GM12801 (cell line): ENCODE measurements around the gene PGAP2.

ENCODE experiments used
- TF ChIP-seq, protein P1 (sequence below): IDR thresholded peaks from one replicate; pipeline ENCODE4 v1.5.1; 2011; ENCODE audit warnings: control low read depth; ENCODE audit not compliant: insufficient read length; ENCODE audit errors: extremely low read depth

The PGAP2 gene

DNA sequence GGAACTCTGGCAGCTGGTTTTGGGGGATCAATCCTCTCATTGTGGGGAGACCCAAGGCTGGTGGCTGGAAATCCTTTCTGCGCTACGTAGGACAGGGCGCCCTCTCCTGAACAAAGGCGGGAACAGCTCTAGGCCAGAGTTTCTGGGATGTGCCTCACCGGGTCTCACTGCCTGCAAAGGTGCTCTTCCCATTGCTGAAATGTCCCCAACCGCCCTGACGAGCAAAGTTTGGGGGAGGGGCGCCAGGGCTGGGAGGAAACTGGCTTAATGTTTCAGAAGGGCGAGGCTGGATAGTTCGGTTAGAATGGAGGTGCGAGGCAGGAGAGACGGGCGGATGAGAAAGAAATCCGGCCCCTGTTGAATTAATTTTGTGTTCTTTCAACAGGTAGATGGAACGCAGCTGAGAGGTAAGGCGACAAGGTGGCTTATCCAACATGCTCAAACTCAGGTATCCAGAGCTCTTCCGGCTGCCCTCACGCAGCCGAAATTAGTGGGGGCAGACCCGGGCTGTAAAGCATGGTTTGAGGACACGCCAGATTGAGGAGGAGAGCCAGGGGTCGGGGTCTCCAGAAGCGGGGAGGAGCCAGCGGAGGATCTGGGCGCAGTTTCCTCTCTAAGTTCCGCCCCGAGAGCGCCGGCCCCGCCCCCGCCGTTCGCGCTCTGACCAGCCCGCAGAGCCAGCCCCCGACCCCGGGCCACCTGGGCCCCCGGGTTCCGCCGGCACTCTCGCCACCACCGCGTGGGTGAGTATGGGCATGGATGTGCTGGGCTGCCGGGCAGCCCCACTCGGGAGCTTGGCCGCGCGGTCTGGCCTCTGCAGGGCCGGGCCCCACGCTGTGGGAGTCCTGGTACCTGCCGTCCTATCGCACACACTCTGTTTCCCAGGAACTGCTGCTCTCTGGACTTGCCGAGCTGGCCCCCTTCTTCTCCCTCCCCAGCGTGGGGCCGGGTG lies at the start of gene PGAP2:
Gene PGAP2 (plus strand): TSS at position 652 of the 952 bp plus-strand sequence. CDS start 2,700 bp downstream, outside the sequence.
- TF ChIP-seq, protein P1, sequence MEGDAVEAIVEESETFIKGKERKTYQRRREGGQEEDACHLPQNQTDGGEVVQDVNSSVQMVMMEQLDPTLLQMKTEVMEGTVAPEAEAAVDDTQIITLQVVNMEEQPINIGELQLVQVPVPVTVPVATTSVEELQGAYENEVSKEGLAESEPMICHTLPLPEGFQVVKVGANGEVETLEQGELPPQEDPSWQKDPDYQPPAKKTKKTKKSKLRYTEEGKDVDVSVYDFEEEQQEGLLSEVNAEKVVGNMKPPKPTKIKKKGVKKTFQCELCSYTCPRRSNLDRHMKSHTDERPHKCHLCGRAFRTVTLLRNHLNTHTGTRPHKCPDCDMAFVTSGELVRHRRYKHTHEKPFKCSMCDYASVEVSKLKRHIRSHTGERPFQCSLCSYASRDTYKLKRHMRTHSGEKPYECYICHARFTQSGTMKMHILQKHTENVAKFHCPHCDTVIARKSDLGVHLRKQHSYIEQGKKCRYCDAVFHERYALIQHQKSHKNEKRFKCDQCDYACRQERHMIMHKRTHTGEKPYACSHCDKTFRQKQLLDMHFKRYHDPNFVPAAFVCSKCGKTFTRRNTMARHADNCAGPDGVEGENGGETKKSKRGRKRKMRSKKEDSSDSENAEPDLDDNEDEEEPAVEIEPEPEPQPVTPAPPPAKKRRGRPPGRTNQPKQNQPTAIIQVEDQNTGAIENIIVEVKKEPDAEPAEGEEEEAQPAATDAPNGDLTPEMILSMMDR: no peak

DNA sequence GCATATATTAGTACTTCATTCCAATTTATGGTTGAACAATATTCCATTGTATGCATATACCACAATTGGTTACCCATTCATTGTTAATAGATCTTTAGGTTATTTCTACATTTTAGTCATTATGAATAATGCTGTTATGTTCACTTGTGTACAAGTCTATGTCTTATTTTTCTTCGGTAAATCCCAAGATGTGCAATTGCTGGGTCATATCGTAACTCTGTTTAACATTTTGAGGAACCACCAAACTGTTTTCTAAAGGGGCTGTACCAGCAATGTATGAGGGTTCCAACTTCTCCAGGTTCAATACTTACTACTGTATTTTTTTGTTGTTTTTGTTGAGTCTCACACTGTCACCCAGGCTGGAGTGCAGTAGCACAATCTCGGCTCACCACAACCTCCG lies 44.1 kb upstream of the PGAP2 start:
- TF ChIP-seq, protein P1: no peak

DNA sequence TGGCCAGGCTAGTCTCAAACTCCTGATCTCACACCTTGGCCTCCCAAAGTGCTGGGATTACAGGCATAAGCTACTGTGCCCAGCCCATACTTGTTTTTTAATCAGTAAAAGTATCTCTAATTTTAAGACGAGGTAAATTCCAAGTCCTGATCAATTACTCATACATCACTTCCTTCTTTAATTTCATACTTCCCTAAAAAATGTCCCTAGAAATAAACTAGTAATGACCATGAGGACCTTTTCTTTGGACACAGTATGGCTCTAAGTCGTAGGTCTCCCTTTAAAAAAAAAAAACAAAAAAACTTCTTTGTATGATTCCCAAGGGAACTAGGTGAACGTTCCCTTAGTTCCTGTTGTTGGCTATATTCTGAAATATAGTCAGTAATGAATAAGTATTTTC lies 40.8 kb upstream of the PGAP2 start:
- TF ChIP-seq, protein P1: no peak

DNA sequence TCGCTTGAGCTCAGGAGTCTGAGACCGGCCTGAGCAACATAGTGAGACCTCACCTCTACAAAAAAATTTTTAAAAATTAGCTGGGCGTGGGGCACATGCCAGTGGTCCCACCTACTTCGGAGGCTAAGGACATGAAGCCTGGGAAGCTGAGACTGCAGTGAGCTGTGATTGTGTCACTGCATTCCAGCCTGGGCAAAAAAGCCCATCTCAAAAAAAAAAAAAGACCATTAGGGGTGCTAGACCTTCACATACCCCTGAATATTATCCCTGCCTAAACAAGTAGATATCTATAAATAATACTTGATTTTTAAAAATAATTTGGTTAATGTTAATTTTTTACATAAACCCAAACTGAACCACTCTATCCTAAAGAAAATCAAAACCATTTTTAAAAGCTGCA lies 35.2 kb upstream of the PGAP2 start:
- TF ChIP-seq, protein P1: no peak

DNA sequence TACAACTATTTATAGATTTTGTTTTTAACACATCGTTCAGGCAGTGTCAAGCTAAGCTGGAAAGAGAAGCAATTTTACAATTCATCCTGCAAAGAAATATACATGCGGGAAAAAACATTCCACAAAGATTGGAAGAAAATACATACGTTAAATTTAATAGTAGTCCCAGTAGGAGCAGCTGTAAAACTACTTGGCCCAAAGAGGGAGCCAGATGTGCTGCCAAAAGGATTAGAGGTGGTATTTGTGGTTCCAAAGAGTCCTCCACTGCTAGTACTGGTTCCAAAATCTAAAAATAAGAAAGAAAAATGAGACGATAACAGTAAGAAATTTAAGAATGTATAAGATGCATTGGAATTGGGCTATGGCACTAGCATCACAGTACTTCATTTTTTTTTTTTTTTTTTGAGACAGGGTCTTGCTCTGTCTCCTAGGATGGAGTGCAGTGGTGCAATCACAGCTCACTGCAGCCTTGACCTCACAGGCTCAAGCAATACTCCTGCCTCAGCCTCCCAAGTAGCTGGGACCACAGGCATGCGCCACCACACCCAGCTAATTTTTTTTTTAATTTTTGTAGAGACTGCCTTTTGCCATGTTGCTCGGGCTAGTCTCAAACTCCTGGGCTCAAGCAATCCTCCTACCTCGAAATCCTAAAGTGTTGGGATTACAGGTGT lies 32.5 kb upstream of the PGAP2 start:
- TF ChIP-seq, protein P1: no peak

DNA sequence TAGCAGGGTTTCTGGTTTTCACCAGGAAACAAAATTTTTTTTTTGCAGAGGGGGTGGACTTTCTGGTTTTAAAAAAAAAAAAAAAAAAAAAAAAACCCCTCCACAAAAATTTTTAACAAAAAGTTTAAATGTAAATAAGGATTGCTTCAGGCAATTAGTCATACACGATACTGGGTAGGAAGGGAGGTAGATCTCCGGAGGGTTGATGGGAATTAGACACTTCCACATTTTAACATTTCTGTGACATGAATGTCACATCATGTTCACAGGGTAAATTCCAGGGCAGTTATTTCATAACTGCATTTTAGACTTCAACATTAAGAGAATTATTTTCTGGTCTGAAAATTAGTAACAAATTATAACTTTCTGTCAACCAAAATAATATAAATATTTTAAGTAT lies 26.9 kb upstream of the PGAP2 start:
- TF ChIP-seq, protein P1: no peak

DNA sequence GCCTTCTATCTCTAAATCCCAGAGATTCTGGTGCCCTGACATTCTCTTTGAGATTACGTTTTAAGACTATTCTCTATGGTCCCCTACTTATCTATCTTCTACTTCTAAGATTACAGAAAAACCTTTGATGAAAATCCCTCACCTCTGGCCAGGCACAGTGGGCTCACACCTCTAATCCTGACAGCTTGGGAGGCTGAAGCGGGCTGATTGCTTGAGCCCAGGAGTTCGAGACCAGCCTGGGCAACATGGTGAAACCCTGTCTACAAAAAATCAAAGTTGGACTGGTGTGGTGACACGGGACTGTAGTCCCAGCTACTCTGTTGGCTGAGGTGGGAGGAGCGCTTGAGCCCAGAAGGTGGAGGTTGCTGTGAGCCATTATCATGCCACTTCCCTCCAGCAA lies 25.4 kb upstream of the PGAP2 start:
- TF ChIP-seq, protein P1: no peak
